HG03439 (cell line): Measurements from ENCODE around the gene FDCSP.
A peak's percentile ranks its signal among the peaks of the same experiment; 100 is the strongest.
"Not testable (repeated sequence)": the region's sequence is repeated elsewhere in the genome, so short reads cannot be mapped to it uniquely, and the experiment has no call there.

Source experiments
- ATAC-seq: cut with Tn5 transposase; IDR thresholded peaks from one replicate; pipeline ENCODE4 v1.9.1; 2021; ENCODE audit warnings: mild to moderate bottlenecking, moderate library complexity; ENCODE audit not compliant: unreplicated experiment

The FDCSP gene

DNA sequence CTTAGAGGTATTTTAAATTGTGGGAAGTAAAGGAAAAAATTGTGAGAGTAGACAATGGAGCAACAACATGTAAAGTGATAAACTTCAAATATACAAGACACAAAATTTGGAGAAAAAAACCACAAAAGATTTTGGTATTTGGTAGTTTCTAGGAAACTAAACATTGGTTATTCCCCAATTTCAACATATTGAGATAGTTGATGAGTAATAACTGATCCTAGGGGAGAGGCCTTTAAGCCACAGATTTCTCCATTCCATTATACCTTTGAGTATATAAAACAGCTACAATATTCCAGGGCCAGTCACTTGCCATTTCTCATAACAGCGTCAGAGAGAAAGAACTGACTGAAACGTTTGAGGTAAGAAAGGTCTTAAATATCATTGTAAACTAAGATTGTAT lies at the start of gene FDCSP:
Gene FDCSP, plus strand, starts transcription at position 301 of the 400 bp plus-strand sequence. CDS start 5,071 bp downstream, outside the sequence.
- ATAC-seq = no peak

DNA sequence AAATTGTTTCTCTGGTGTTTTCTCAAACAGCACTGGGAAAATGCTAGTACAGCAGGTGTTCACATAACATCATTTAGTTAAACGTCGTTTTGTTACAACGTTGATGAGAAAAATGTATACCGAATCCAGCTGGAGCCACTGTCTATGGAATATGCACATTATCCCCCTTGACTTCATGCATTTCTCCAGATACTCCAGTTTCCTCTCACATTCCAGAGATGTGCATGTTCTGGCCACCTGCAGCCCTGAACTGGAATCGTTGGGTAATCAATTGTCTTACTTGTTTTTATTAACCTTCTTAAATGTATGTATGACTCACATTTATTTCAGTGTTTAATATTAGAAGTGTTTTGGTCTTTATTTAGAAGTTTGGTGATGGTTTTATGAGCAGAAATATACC lies 48.8 kb upstream of the FDCSP start:
- no peak for ATAC-seq

DNA sequence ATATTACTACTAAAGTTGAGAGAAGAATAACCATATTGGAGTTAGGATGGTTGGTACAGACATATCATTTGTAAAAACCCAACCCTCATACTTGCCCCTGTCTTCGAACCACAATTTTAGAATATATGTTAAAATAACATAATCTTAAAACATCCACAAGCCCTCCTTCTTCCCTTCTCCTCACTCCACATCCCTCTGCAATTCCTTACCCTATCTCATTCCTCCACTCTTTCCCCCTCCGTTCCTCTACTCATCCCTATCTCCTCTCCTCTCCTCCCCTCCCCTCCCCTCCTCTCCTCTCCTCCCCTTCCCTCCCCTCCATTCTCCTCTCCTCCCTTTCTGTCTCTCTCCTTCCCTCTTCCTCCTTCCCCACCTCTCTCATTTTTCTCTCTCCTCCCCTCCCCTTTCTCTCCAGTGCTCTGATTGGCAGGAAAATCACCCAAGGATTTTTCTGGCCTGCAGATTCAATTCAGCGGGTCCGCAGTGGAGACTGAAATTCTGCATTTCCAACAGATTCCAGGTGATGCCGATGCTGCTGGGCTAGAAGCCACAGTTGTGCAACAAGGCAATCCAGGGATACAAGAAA lies 47.8 kb upstream of the FDCSP start:
- ATAC-seq = no peak

DNA sequence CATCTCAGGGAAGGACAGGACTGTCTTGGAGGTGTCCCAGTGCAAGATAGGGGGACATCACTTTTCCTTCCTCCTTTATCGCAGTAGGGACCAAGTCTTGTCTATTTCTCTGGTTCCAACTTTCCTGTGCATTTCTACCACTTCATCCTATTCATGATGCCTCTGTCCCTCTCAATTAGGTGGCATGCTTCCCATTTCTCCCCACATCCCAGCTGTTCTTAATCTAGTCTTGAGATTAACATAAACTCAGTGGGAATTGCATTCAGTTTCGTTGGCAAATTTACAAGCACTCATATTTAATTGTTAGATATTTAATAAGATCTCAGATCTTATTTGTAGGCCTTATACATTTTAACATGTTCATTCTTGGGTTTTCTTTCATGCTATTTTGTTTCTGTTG lies 46.1 kb upstream of the FDCSP start:
- no peak for ATAC-seq

DNA sequence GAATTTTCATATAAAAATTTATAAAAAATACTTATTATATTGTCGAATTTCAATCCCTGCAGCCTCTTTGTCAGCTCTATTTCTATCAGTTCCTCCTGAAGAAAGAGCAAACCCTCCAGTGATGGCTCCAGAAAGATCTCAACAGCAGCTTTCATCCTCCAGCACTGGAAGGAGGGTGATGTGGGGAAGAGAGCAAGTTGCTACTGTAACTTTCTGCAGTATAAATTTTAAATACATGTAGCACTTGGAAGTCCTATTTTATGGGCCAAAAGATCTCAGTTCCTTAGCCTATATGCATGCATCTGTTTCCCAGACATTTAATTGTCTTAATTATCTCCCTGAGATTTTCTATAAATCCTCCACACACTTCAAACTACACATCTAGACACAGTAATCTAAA lies 44.1 kb upstream of the FDCSP start:
- ATAC-seq = no peak

DNA sequence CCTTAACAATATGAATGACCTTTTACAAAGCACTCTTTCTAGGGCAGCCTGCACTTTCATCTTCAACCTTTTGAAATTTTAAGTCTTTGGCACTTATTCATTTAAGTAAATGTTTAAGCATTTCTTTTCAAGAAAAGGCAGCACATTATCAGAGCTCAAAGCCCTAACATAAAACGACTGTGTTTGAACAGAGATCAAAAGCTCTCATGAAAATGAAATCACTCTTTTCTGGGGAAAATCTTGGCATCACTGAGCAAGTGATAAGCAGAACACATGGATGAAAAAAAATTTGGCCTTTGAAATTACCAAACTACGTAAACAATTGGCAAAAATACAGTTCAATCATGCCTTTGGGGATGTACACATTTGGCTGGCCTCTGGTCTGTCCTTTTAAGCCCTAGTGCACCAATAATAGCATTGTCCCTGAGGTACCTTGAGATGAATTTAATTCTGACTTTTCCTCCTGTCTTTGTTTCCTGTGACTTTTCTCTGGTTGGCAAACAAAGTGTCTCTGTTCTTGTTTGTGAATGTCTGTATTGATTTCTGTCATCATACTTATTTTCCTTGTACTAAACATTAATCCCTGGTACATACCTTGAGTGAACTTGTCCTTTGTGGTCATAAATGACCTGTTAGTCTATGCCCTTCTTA lies 43.3 kb upstream of the FDCSP start:
- no peak for ATAC-seq

DNA sequence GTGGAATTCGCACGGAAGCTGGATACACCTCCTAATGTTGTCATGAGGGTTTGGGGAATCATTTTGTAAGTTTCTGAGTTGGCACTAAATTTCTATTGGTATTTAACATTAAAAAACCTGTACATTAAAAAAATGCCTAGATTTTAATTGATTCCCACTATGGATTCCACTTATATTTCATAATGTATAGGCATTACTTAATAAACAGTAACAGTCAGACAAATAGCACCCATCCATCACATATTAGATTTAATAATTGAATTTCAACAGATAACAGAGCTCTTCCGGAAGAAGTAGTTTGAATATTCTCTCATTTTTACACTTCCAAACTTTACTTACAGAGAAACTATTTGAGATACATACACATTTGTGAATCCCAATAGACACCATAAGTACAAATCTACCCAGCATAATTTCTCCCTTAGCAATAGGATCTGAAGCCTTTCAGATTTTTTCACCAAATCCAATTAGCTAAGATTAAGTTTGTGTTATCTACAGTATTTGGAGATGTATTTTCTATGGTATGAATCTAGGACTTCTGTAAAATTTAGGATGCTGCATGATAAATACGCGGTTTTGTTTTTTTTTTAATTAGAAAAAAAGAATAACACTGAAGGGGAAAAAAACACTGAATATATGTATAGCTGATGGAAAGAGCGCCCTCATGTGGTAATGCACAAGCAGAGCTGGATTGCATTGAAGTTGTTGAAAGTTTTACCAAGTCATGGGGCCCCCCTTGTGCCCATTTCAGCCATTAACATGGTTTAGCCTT lies 42.6 kb upstream of the FDCSP start:
- ATAC-seq = peak; percentile 78

DNA sequence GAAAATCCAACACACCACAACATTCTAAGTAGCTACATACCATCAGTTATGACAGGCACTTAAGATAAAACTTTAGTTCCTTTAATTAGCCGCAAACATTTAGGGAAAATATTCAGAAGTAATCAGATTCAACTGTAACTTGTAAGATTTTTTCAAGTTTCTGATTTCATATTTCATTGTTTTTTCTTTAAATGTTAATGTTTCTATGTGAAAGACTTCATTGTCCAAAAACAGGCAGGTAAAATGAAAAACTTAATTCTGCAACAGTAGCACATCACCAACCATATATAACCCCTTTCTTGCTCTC lies 42.0 kb upstream of the FDCSP start:
- no peak for ATAC-seq

DNA sequence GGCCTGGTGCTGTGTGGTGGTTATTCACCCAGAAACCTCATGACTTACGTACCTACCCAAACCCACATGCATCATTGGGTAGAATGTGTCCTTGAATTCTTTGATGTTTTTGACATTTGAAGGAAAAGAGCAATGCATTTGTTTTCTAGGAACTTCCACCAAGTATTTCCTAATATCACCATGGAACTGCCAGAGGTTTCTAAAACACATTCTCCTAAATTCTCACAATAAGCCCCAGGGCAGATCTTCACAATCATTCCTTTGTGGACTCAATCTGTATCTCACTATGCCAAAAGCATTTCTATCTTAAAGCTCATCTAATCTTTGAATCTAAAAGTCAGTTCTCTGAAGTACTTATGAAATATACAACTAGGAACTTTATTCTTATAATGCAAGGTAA lies 38.7 kb upstream of the FDCSP start:
- ATAC-seq = no peak

DNA sequence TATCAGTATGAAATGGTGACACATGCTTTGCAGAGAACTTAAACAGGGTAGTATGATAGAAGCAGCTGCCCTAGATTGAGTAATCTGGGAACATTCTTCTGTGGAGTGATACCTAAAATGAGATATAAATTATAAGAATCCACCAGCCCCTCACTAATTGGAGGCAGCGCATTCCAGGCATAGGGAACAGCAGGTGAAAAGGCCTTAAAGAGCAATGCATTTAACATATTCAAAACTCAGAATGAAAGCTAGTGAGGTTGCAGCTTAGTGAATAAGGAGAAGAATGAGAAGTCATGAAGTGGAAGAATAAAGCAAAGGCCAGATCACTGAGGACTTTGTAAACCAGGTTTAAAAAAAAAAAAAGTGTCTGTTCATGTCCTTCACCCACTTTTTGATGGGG lies 35.3 kb upstream of the FDCSP start:
- ATAC-seq = no peak

DNA sequence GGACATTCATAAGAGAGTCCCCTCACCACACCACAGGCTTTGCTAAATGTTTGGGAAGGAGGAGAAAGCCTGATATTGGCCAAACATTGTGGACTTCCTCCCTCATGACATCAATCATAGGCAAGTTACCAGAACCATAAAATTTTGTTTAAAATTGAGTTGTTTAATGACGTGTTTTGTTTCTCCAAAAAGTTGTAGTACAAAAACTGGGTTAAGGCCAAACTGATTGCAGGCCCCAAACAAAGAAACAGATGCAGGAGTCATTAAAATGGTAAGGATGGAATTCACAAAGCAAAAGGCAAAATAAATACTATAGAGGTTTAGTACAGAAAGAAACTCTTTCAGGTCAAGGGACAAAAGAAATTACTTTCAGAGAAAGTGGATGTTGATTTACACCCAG lies 34.3 kb upstream of the FDCSP start:
- ATAC-seq = no peak

DNA sequence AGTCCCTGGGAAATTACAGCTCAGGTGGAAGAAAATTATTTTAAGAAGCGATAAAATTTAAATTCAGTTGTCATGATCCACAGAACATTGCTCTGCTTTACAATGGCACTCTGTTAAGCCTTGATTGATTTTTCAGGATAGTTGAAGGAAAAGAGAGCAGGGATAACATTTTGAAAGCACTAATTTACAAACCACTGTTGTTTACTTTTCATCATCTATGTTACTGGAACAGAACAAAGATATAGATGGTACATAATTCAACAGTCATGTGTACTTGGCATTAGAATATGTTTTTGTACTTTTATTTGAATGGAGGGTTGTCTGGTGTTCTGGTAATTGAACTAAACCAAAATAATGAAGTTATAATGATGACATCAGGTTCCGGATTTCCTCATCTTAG lies 33.0 kb upstream of the FDCSP start:
- ATAC-seq = no peak

DNA sequence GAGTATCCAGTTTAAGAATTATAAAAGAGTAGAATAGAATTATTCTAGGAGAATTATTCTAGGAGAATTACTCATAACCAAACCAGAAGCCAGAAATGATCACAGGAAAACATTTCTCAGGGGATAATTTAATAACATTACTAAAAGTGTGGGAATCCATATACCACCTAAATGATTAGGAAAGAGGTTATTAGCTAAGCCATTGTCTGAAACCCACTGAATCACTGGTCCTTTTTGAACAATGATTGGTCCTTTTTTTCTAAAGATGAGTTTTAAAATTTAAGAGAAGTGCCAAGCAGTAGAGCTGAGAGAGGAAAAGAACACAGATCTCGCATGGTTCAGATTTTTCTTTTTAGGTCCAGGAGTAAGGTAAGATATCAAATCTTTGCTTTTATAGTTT lies 30.5 kb upstream of the FDCSP start, which contains the start of gene ODAM:
Gene ODAM, plus strand, starts transcription at position 301 of the 400 bp plus-strand sequence. CDS start 819 bp downstream, outside the sequence.
- ATAC-seq = no peak

DNA sequence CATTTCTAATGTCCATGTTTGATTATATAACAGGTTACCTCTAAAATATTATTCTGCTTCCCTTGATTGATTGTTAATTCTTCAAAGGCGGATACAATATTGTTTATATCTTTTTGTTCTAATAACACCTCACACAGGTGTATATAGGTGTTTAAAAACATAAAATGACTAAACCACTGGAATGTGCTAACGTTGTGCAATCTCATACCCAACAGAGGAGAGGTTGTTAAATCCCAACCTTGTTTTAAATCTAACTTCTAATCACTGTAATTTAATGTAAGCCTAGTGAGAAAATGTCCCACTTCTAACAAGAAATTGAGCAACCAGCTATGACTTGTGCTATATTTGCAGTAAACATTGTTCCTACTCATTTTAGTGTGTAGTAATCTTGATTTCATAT lies 29.1 kb upstream of the FDCSP start:
- no peak for ATAC-seq

DNA sequence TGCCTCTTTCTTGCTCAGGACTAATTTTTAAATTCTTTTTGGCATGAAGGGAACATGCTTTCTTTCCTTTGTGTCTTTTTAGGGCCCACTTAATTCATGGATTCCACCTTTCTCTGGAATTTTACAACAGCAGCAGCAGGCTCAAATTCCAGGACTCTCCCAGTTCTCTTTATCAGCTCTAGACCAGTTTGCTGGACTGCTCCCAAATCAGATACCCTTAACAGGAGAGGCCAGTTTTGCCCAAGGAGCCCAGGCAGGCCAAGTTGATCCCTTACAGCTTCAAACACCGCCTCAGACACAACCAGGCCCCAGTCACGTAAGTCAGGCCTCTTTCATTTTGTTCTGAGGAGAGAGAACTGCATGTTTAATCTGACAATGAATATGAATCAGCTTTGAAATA lies 28.1 kb upstream of the FDCSP start:
- ATAC-seq = no peak

DNA sequence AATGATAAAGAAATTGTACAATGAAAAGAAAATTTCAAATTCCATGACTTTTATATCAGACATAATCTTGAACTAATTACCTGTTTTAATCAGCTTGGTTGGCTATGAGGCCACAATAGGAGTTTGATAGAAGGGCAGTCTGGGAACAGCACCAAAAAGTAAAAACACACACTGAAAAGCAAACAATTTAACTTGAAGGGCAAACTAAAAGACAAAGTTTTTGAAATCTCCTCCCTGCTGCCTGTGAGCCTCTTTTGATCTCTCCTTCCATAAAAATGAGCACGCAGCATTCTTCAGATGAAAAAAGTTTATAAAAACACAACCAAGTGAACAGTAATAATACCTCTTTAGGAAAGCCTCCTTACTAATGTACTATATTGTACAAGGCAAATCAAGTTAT lies 22.3 kb upstream of the FDCSP start:
- ATAC-seq = no peak

DNA sequence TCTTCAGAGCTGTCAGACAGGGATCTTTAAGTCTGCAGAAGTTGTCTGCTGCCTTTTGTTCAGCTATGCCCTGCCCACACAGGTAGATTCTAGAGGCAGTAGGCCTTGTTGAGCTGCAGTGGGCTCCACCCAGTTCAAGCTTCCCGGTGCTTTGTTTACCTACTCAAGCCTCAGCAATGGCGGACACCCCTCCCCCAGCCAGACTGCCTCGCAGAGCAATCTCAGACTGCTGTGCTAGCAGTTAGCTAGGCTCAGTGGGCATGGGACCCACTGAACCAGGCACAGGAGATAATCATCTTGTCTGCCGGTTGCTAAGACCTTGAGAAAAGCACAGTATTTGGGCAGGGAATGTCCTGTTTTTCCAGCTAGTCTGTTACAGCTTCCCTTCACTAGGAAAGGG lies 13.2 kb upstream of the FDCSP start:
- ATAC-seq = not testable (repeated sequence)

DNA sequence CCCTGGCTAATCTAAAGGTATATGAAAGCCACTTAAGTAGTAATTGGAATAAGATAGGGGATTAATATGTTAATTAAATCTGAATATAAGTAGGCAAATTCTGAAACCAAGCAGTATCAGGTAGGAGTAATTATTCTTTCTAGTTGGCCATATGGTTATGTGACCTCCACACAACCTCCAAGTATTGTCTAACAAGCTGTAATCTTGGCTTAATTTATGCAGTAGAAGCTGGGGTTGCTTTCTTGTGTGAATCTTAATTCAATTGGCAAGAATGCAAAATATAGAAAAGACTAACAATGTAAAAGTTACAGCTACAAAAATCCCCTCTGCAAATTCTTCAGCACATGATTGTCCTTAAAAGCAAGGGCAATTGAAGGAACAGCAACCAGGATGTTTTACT lies 9.8 kb upstream of the FDCSP start:
- not testable (repeated sequence) for ATAC-seq

DNA sequence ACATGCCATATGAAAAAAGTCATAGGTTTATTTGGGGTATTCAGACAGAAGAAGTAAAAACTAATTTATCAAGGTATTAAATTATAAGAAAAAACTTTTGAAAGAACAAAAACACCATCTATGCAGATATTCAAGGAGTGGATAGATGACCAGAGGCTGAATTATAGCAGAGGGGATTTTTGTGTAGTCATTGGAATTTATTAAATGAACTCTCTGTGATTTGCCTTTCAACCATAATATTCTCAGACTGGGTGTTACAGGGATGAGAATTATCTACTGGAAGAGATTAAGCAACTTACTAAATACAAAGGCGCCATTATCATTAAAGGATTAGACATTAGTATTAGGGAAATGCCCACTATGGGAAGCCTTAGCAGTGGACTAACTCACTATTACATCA lies 9.4 kb upstream of the FDCSP start:
- ATAC-seq = not testable (repeated sequence)

DNA sequence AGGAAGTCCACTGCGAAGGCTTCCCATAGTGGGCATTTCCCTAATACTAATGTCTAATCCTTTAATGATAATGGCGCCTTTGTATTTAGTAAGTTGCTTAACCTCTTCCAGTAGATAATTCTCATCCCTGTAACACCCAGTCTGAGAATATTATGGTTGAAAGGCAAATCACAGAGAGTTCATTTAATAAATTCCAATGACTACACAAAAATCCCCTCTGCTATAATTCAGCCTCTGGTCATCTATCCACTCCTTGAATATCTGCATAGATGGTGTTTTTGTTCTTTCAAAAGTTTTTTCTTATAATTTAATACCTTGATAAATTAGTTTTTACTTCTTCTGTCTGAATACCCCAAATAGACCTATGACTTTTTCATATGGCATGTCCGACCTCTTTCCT lies 4.5 kb upstream of the FDCSP start:
- ATAC-seq = not testable (repeated sequence)

DNA sequence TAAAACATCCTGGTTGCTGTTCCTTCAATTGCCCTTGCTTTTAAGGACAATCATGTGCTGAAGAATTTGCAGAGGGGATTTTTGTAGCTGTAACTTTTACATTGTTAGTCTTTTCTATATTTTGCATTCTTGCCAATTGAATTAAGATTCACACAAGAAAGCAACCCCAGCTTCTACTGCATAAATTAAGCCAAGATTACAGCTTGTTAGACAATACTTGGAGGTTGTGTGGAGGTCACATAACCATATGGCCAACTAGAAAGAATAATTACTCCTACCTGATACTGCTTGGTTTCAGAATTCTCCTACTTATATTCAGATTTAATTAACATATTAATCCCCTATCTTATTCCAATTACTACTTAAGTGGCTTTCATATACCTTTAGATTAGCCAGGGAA lies 4.1 kb upstream of the FDCSP start:
- not testable (repeated sequence) for ATAC-seq

DNA sequence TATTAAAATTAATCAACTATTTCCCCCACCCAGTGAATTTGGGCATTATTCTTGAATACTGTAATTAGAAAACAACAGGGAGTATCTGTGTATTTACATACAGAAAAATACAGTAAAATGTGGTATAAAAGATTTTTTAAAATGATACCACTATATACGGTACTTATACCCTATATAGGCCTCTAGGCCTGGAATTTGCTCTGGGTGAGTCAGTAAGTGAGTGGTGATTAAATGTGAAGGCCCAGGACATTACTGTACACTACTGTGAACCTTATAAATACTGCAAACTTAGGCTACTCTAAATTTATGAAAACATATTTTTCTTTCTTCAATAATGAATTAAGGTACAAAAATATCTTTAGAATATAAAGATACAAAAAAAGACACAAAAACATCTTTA lies 10.2 kb downstream of the FDCSP start:
- ATAC-seq = no peak
